GM19023 (cell line): ENCODE measurements around the gene KCNH1.
A peak's percentile ranks its signal among the peaks of the same experiment; 100 is the strongest.

Source experiments
- ATAC-seq: cut with Tn5 transposase; IDR thresholded peaks from one replicate; pipeline ENCODE4 v1.9.1; 2021; ENCODE audit warnings: mild to moderate bottlenecking, moderate library complexity; ENCODE audit not compliant: unreplicated experiment

KCNH1 gene

DNA sequence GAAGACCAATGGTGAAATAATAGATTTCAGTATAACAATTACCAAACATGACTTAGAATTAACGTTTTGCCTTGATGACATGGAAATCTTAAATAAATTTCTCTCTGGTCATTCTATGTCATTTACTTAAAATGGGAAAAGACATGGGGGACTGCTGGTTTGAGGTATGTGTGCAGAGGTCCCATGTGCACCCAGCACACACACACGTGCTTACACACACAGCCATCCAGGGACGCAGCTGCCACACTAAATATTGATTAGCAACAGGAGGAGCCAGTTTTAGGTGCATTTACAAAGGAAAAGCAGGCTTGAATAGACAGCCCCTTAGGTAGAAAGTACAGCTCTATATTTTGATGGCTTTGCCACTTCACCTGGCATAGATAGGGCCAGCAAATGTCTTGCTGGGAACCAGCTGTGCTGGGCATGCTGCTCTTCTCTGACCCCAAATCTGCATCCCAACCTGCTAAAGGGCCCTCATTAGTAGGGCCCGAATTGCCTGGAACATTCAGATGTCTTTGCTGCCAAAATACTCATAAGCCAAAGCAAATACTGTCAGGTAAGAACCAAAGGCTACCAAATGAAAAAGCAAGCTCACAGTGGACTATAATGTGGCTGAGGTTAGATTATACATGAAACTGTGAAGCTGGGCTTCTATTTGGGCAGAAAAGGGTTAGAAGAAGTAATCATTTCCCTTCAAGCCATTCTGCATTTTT is 405.4 kb downstream of the KCNH1 start:
- no peak for ATAC-seq

DNA sequence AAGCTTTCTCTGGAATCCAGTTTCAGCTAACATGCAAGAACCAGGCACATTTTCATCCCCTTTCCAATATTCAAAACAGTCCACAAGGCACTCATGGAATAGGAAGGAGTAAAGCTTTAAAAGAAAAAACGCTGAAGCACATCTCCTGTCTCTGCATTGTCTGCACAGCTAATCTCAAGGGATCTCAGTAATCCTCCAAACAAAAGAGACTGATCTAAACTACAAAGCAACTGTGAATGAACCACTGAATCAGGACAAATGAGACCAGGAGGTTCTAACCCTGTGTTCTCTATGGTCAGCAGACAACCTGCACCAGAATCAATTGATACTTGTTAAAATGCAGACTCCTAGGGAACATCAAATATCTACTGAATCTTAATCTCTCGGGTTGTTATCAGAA is 406.2 kb downstream of the KCNH1 start:
- ATAC-seq, result no peak

DNA sequence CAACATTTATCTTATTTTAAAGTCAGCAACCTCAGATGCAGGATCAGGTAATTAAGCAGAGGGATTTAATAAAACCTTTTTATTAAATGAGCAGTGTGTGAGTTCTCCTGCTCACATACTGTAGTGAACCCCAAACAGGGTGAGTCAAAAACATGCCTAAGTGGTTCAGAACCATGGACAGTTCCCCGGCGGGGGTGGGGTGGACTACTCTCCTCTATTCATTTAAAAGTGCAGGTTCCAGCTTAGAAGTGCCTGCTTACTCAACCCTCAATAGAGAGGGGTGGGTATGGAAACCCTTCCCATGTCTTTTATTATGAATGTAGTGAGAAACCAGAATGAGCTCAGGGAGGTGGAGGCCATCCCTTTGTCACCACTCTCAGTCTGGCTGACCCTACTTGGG is 407.3 kb downstream of the KCNH1 start:
- no peak for ATAC-seq

DNA sequence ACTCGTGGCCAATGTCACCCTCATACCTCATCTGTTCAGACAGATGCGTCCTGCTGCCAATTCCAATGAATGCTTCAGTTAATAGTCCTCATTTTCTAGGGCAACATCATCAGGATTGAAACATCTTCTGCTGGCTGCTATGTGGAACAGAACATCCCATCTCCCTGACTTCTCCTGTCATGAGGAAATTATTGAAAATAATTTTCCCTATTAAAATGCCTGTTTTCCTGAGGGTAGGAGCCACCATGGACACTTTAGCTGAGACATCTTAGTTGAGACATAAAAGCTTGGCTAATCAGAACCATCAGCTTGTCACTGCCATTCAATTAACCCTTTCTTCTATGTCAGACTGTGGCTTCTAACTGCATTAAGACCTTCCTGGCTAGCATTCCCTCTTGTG is 409.2 kb downstream of the KCNH1 start:
- ATAC-seq, result no peak

DNA sequence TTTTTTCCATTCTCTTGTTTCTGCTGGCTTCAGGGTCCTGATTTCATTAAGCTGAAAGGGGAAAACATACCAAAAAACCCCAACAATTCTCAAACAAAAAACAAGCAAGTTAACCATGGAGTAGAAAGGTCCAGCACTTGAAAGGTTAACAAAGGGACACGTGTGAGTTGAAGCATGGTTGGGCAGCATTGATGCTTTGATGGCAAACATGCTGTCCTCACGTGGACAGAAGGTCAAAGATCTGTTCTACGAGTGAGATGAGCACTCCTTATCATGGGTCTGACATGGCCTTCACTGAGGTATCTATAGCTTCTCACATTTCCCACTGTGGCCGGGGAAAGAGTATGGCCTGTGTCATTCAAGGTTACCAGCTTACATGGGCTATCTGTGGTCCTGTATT is 410.3 kb downstream of the KCNH1 start:
- ATAC-seq, result no peak

DNA sequence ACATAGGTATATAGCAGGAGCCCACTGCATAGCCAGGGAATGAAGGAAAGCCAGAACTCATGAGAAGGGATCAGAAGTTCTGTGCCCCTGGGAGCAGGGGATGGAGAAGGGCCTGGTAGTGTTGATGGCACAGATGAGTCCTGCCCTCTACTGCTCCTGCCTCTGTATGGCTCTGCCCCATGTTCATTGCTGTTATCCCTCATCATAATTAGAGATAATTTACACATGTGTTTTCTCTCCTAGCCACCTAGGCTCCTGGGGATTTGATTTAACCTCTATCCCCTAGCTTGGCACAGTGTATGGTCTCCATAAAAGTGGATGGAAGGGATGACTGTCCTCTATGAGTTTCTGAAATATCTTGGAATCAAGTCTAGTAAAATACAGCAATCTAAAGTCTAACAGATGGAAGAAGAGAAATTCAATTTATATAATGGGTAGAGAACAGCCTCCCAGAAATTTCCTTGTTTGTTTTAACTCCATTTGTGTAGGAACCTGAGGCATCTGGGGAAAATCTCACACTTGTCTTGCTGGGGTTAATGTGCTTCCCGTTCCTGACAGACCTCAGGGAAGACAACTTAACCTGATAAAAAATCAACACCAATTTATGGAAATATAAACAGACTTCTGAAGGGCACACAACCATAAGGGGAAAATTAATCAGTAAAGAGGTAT is 411.4 kb downstream of the KCNH1 start:
- no peak for ATAC-seq

DNA sequence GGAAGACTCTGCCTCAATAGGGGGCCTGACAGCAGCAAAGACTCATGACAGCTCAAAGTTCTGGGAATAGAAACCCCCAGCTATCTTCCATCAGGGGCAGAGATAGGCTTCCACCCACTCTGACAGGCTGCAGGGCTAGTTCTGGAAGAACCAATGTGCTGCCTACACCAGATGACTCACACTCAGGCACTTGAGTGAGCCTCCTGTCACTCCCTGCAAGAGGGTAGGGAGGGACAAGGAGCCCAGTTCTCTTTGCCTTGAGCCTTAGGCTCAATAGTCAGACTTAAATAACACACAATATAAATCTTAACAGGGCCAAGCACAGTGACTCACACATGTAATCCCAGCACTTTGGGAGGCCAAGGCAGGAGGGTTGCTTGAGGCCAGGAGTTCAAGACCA is 418.9 kb downstream of the KCNH1 start:
- no peak for ATAC-seq

DNA sequence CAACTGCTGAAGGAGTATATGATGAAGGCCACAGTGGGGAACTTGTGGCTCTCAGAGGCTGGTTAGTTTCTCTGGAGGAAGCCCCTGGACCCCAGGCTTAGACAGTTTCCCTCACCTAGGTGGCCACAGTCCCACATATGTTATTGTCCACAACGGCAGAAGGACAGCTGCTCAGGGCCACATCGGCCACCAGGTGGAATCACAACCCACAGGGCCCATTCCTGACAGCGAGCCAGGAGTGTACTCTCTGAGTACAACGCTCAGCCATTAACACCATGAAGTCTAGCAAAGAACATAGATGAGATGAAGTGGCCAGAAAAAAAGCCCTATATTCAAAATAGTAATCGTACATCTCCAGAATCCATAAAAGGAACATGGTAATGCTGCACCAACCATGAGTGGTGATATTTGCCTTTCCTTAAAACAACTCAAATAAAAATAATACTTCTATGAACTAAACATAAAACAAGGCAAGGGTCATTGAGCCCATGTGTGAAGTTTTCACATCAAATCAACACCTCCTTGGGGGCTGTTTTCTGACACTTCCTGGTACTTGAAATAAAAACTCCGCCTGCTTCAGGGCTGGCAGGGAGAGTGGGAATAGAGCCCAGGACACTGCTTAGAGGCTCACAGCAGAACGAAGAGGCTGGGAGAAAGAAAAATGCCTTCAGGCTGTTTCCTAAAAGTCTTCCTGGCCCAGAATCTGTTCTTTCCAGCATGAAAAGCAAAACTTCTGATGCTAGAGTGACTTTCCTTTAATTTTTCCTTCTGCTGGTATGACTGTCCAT is 421.9 kb downstream of the KCNH1 start:
- ATAC-seq, result no peak

DNA sequence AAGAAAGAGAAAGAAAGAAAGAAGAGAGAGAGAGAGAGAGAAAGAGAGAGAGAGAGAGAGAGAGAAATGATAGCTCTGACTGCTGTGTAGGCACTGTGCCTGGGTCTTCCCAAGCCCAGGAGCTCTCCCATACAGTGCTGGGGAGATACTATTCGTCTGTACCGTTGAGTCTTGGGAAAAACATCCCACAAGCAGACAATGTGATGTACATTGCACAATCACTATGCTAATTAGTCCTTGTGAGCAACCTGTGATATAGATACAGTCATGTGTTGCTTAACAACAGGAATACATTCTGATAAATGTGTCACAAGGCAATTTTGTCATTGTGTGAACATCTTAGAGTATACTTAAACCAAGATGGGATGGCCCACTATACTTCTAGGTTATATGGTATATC is 424.2 kb downstream of the KCNH1 start:
- ATAC-seq, result no peak

DNA sequence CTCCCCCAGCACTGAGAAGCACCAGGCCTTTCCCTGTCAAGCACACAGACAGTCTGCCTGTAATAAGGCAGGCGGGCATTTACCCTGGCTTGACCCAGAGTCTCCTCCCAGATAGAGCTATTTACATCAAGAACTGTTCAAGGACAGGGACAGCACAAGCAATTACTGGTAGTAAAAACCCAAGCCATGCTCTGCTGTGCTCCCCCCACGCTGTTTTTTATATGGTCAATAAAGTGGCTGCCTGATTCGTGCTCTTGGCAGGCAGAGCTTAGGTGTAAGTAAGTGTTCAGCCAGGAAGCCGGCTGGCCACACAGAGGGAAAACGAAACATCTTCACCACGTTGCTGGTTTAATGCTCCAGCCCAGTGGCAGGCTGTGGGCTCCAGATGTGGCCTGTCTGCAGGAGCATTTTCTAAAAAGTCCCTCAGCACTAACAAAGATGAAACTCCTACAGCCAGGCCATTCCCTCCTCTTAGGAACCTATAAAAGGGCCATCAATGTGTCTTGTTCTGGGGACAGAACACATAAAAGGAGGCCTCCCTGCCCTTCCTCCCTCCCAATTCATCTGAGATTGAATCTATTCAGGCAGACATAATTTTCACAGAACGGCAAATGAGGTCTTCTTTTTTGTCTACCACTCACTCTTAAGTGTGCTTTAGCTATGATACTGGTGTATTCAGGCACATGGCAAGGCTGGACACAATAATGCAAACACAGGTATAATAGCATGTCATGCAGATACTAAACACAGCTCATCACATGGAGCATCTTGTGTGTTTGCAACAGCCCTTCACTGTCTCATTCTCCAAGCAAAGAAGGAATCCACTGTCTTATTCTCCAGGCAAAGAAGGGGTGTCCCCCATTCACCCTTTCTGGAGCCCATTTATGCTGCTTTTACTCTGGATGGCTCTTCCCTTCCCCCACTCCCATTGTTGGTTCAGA is 426.4 kb downstream of the KCNH1 start:
- ATAC-seq, result no peak

DNA sequence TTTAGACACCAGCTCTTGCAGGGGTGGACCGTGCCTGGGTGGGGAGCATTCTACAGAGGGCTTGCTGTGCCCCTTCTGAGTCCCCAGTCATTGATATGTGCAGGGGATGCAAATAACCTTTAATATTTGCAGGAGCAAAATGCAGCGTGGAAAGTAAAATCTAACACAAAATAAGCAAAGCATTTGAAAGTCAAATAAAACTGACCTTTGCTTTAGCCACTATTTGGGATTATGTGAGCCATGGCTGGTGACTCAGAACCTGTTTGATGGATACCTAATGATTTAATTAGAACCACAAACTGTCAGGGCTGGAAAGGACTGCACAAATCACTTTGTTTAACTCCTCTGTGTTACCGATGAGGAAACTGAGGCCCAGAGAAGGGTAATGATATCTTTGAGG is 427.7 kb downstream of the KCNH1 start:
- no peak for ATAC-seq

DNA sequence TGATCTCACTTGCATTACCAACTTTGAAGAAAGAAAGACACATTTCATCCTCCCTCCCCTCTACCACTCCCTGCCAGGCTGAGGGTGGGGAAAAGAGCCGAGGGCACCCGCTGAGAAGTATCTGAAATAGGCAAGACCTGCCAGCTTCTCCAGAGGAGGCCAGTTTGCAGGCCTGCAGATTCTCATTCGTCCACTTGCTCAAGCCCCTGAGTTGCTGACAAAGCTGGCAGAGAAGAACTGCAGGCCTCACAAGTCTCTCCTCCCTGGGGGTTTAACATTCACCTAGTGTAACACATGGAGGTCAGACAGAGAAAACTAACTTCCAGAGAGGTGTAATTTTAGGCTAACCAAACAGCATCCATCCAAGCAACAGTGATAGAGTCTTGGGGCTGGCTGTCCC is 428.9 kb downstream of the KCNH1 start:
- no peak for ATAC-seq

DNA sequence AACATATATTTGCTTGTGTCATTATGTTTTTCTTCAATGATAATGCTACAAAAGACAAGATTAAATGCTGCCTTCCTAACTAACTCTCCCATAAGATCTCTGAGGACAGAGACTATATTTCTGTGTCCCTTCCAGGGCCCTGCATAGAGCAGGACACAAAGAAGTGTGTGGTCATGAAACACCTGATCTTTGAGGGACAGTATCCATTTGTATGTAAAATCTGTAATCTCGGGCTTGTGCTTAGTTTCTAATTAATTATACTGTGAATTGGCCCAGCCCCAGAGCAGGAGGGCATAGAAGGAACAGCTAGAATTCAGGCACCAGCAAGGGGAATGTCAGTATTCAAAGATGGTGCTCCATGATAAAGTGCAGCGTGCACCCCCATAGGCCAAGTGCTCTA is 430.4 kb downstream of the KCNH1 start:
- no peak for ATAC-seq

DNA sequence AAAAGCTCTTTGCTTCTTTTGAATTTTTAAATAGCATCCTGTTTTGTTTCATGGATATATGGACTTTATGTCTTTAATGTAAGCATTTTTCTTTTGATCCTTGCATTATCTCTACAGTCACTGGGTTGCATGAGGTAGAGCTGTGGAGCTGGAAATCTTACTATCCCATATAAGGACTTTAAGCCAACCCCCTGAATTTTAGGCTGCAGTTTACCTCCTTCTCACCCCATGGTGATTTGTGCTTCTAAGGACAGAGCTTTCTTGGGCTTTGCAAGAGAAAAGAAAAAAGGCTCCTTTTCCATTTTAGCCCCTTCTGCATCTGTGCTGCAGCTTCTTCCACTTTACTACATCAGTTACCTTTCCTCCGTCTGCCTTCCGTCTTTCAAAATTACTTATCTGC is 431.4 kb downstream of the KCNH1 start:
- ATAC-seq, result no peak

DNA sequence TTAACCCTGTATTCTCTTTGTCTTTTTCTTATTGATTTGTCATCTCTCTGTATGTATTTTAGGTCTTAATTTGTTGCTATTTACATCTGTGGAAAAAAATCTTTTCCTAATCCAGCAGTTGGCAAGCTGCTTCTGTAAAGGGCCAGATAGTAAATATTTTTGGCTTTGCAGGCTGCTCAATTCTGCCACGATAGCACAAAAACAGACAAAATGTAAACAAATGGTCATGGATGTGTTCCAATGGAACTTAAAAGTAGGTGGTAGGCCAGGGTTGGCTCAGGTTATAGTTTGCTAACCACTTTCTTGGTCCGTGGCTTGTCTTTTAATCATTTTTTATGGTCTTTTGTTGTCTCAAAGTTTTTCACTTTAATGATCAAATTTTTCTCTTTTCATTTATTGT is 433.4 kb downstream of the KCNH1 start:
- ATAC-seq, result no peak

DNA sequence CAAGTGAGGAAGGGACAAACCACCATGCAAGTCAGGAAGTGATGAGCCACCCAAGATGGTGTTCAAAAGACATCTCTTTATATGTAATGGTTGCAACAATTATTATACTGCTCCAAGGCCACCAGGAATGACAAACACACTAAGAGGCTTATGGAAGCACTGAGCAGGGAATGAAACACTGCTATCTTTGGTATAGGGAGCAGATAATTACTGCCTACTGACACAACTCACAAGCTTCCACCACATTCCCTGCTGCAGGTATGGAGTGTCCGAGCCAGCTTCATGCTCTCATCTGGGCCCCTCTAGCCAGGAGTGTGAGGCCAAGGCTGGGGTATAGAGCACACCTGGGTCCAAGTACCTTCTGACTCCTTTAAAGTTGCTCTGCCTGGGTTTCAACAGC is 433.9 kb downstream of the KCNH1 start:
- ATAC-seq, result no peak

DNA sequence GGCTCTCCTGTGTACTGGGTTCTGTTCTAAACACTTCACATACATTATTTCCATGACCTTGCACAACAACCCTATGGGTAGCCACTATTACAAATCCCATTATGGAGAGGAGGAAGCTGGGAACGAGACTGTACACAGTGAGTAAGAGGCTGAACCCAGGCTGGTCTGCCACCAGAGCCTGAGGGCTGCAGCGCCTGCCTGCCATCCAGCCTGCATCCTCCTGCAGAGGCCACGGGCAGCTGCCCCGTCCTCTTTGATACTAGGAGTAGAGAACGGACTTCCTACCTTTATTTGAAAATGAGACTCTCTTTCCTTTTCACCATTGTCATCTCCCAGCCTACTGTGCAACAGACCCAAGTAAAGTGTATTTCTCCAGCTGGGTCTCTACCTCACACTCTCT is 435.3 kb downstream of the KCNH1 start:
- no peak for ATAC-seq

DNA sequence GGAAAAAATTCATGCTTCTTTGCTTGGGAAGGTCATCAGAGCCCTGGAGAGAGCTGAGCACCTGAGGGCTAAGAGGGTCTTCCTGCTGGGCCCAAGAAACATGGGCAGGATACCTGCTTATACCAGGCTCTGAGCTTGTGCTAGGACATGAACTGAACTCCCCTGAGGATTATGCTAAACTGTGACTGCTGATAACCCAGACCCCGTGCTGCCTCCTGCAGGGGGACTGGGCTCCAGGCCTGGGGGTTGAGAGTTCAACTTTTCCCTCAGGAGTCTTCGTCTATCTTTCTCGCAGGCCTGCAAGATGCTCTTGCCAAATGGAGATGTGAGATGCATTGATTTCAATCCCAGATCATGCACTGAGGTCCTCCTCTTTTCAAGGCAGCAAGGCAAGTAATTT is 436.8 kb downstream of the KCNH1 start:
- peak; percentile 4 for ATAC-seq

DNA sequence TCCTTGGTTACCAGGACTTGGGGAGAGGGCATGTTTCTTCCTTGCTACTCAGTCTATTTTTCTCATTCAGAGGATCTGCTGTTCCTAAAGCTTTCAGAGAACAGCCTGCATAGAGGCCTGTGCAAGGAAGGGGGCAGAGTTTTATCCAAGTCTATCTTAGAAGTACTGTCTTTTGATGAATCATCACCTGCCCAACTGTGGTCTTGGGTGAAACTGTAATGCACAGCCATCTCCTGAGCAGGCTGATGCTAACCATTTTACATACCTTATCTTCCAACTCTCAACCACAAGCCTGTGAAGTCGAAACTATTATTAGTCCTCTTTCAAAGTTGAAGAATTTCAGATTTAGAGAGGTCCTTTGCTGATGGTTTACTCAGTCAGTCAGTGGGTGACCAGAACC is 437.2 kb downstream of the KCNH1 start:
- peak; percentile 86 for ATAC-seq

DNA sequence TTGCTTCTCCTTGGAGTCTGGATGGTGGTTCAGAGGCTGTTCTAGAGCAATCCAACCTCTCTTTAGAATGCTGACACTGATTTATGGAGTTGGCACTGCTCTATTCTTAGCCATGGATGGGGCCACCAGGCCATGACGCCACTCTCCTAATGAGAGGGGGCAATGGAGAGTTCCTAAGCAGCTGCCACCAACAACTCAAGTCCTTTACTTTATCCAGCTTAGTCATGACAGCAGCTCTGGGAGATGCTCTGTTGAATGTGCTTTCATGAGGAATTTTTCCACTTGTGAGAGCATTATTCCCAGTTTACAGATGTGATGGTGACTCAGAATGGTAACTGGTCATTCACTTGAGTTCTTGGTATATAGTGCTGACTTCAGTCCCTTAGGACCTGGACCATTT is 438.9 kb downstream of the KCNH1 start:
- no peak for ATAC-seq

DNA sequence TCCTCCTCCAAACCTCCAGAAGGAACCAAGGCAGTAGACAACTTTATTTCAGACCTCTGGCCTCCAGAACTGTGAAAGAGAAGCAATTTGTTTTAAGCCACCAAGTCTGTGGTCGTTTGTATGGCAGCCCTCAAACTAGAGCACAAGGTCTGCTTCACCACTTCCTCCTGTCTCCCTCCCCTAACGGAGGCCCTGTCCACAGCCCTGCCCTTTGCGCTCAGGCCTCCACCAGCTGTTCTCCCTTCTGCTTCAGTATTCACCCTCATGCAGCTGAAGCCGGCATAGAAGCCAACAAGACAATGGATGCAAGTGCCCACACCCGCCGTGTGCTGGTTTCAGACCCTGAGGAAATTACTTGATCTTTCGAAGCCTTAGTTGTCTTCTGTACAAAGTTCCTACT is 441.2 kb downstream of the KCNH1 start:
- peak; percentile 30 for ATAC-seq
